ENCODE measurements around the gene OSTF1. TPM values are rescaled to one million over a fixed set of nuclear protein-coding genes. Genes with fewer than 3 reads are reported as not detected.
A peak's percentile ranks its signal among the peaks of the same experiment; 100 is the strongest.

The OSTF1 gene
- total RNA-seq, 1 experiment from 2014 or later, result 49.6 TPM

DNA sequence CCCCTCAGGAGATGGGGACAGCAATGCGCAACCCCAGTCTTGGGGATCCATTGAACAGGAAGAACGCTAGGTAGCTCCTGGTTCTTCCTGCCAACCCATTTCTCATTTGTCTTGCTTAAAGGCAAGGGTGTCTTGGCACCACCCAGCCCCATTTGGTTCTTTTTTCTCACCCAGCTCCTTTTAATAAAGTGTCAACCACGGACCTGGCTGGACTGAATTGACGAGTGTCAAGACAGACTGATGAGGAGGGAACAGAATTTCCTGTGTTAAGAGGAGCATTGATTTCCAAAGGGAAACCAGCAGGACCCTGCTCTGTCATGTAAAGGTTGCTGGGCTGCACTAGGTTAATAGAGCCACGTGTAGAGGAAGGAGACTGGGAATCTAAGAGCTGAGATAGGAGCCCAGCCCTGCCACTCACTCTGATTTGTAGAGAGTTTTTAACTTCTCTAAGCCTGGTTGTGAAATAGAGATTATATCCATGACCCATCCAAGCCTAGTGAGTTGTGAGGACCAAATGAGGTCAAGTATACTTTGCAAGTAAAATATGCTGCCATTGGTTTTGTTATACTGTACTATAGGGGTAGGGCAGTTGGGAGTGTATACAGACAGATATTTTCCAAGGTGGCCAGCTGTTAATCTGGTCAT is 33.7 kb downstream of the OSTF1 start:
- no peak for DNase-seq
- Histone ChIP-seq H3K4me3 (no peak overlapping the region), H3K4me1 (no peaks in the 10 kb centered on the region), H3K36me3 (peaks cover 12% of the 10 kb centered on the region; the same call in 1 of the 2 replicates), H3K9me3 (replicated peaks) (no peaks in the 10 kb centered on the region), H3K27ac (no peak overlapping the region), H3K27me3 (no peaks in the 10 kb centered on the region)

DNA sequence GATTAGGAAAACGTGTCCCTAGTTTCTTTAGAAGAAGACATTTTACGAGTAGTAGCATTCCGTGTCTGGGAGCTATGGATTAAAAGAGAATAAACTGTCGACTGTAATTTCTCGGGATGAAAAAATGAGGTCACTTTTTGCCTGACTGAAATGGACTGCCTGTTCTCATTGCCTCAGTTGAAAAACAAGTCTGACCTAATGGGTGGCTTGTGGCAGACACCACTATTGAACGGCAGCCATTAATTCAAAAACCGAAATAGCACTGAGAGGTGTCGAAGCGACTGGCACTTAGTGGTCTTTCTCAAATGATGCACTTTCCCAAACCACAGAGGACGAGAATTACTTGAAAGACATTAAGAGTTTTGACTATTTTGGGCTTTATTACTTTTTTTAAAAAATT is 35.4 kb downstream of the OSTF1 start:
- H3K27ac ChIP-seq, result no peak overlapping the region
- no peak overlapping the region for H3K4me3 ChIP-seq
- H3K36me3 ChIP-seq, result peaks cover 8% of the 10 kb centered on the region; the same call in 1 of the 2 replicates
- H3K4me1 ChIP-seq, result no peaks in the 10 kb centered on the region
- H3K9me3 ChIP-seq (replicated peaks), result no peaks in the 10 kb centered on the region
- no peak for DNase-seq
- H3K27me3 ChIP-seq, result no peaks in the 10 kb centered on the region

DNA sequence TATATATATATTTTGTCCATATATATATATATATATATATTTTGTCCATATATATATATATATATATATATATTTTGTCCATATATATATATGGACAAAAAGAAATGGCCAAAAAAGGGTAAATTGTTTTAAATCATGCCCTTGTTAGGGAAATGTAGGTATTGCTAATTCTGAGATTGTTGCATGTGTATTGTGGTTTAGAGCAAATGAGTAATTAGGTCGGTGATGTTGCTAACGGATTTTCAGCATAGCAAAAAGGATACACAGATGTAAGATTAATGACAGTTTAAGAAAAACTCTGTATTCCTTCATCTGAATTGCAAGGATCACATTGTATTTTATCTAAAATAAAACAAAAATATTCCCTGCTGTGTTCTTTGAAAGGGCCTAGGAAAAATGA is 40.2 kb downstream of the OSTF1 start:
- Histone ChIP-seq H3K9me3 (replicated peaks) (no peaks in the 10 kb centered on the region), H3K27ac (no peak overlapping the region), H3K36me3 (peaks cover 6% of the 10 kb centered on the region), H3K4me3 (no peak overlapping the region), H3K27me3 (no peaks in the 10 kb centered on the region), H3K4me1 (no peaks in the 10 kb centered on the region)
- no peak for DNase-seq

DNA sequence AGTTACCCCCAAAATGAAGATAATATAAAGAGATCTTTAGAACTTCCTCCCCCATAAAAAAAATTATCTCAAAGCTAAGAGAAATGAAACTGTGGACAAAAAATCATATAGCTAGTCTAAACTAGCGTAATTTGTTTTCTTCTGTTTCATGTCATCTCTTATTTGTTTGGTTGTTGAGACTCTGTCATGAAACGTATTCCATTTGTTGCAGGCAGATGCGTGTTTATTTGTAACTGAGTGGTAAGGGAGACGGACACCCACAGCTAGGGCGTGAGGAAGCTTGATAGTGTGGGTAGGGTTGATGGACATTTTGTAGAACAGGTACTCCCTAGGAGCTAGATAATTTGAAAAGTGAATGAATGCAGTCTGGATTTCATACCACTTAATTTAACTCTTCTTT is 41.9 kb downstream of the OSTF1 start:
- DNase-seq, result no peak
- no peak overlapping the region for H3K4me3 ChIP-seq
- no peaks in the 10 kb centered on the region for H3K27me3 ChIP-seq
- H3K9me3 ChIP-seq (replicated peaks), result no peaks in the 10 kb centered on the region
- H3K36me3 ChIP-seq, result peaks cover 5% of the 10 kb centered on the region
- H3K27ac ChIP-seq, result no peak overlapping the region
- H3K4me1 ChIP-seq, result no peaks in the 10 kb centered on the region

DNA sequence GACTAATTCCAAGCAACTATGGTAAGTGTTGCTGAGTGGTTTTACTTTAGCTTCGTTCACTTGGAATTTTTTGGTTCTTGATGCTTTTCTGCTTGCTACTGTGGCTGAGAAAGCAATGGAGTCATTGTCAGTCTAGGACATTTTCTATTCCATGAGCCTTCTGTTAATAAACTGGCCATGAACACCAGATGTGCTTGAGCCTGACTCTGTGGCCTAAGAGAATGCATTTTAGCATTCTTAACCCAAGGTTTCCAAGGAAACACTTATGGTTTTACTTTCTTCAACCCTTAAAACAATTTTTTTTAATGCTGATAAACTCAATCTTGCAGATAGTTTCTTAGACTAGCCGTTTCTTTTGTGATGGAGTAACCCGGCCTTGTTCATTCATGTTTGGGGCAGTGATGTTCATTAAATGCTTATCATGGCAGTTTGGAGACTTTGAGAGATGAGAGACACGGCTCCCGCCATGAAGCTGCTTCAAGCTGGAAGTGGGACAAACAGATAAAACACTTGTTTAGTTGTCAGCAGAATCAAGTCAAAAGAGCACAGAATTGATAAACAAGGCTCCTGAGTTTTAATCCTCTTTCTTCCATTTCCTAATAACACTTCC is 42.4 kb downstream of the OSTF1 start:
- Histone ChIP-seq H3K4me3 (no peak overlapping the region), H3K4me1 (no peaks in the 10 kb centered on the region), H3K27ac (no peak overlapping the region), H3K36me3 (peaks cover 4% of the 10 kb centered on the region), H3K27me3 (no peaks in the 10 kb centered on the region), H3K9me3 (replicated peaks) (no peaks in the 10 kb centered on the region)
- DNase-seq, result no peak

DNA sequence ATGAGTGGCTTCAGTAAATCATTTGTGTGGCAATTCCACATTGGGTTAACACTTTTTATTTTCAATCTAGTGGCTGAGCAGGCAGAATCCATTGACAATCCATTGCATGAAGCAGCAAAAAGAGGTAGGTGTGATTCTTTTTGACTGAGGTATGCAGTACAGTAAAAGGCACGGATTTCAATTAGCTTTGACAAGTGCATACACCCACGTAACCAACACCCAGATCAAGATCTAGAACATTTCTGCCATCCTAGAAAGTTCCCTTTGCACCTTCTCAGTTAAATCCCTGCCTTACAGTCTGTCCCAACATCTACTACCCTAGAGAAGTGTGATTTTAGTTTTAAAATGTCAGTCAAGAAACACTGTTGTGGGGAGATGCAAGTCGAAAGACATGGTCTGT is 43.4 kb downstream of the OSTF1 start:
- DNase-seq, result no peak
- no peaks in the 10 kb centered on the region for H3K9me3 ChIP-seq (replicated peaks)
- H3K4me3 ChIP-seq, result no peak overlapping the region
- peaks cover 7% of the 10 kb centered on the region for H3K36me3 ChIP-seq
- no peaks in the 10 kb centered on the region for H3K4me1 ChIP-seq
- no peaks in the 10 kb centered on the region for H3K27me3 ChIP-seq
- H3K27ac ChIP-seq, result no peak overlapping the region

DNA sequence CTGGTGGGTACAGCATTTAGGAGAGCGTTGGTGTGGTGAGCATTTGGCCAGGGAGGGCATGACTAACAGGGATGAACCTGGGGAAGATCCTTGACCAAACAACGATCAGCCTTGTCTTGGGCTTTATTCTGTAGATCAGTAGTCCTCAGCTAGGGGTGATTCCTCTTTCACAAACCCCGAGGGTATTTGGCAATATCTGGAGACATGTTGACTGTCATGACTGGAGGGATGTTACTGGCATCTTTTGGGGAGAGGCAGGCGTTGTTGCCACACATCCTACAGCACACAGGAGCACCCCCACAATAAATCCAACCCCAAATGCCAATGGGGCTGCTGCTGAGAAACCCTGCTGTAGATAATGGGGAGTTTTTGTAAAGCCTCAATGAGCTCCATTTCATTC is 43.9 kb downstream of the OSTF1 start:
- Histone ChIP-seq H3K27me3 (no peaks in the 10 kb centered on the region), H3K36me3 (peaks cover 7% of the 10 kb centered on the region), H3K4me3 (no peak overlapping the region), H3K9me3 (replicated peaks) (no peaks in the 10 kb centered on the region), H3K4me1 (no peaks in the 10 kb centered on the region), H3K27ac (no peak overlapping the region)
- no peak for DNase-seq

DNA sequence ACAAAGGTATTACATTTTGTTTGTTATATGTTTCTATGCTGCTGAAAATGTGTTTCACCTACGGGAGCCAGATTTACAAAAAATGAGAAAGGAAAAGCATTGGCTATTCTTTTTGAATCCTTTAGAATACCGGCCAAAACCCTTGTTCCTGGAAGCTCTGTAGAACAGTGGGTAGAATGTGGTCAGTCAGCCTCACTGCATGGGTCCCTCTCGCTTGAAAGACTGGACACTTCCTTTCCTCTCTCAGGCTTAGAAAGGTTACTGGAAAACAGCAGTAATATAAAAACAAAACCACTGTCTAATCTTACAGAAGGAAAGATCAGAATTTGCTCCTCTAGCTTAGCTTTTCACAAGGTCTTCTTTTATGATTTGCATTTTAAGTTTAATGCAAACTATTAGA is 45.1 kb downstream of the OSTF1 start:
- no peaks in the 10 kb centered on the region for H3K27me3 ChIP-seq
- H3K9me3 ChIP-seq (replicated peaks), result no peaks in the 10 kb centered on the region
- no peak for DNase-seq
- peaks cover 10% of the 10 kb centered on the region for H3K36me3 ChIP-seq
- H3K4me1 ChIP-seq, result no peaks in the 10 kb centered on the region
- H3K4me3 ChIP-seq, result no peak overlapping the region
- no peak overlapping the region for H3K27ac ChIP-seq

DNA sequence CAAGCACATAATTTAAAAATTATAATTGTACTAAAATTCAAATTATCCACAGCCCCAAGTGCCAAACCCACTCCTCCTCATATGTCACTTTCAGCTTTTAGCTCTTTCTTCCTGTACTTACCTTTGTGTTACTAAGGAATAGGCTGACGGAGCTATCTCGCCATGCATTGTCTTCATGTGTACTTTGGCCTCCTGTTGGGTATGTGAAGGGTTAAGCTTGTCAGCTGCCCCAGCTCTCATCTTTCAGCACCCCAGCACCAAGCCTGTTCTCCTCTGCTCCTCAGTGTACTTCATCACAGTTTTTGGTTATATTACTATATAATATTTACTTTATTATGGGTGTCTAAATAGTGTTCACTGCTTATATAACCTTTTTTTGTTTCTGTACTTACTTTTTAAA is 46.2 kb downstream of the OSTF1 start:
- H3K36me3 ChIP-seq, result peaks cover 10% of the 10 kb centered on the region
- no peak overlapping the region for H3K27ac ChIP-seq
- H3K4me1 ChIP-seq, result no peaks in the 10 kb centered on the region
- no peaks in the 10 kb centered on the region for H3K9me3 ChIP-seq (replicated peaks)
- no peak overlapping the region for H3K4me3 ChIP-seq
- H3K27me3 ChIP-seq, result no peaks in the 10 kb centered on the region
- peak in 1 of 2 experiments; percentile 17 for DNase-seq

DNA sequence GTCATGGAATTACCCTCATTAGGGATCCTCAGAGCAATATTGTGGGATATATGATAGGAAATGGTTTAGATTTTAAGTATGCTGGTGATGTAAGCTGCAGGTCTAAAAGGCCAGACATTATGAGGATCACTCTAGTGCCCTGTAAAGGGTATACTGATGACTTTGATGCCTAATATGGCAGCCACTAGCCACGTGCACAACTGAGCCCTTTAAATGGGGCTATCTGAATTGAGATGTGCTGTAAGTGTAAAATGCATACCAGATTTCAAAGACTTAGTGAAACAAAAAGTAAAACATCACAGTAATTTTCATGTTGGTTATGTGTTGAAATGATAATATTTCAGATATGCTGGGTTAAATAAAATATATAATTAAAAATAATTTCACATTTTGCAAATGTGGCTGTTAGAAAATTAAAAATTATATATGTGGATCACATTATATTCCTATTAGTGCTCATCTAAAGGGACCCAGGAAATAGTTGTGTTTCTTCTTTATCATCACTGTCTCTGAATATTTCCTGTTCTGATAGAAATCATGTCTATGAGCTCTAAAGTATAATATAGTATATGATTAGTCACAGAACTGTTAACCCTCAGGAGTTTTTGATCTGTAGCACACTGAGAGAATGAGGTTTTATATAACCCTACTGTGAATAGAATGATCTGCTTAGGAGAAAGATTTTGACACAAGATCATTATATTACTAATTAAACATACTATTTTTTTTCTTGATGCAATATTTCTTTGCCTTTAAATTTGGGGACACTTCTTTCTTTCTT is 50.1 kb downstream of the OSTF1 start:
- Histone ChIP-seq H3K27me3 (no peaks in the 10 kb centered on the region), H3K27ac (no peak overlapping the region), H3K9me3 (replicated peaks) (no peaks in the 10 kb centered on the region), H3K4me1 (no peaks in the 10 kb centered on the region), H3K4me3 (no peak overlapping the region), H3K36me3 (peaks cover 32% of the 10 kb centered on the region)
- no peak for DNase-seq

DNA sequence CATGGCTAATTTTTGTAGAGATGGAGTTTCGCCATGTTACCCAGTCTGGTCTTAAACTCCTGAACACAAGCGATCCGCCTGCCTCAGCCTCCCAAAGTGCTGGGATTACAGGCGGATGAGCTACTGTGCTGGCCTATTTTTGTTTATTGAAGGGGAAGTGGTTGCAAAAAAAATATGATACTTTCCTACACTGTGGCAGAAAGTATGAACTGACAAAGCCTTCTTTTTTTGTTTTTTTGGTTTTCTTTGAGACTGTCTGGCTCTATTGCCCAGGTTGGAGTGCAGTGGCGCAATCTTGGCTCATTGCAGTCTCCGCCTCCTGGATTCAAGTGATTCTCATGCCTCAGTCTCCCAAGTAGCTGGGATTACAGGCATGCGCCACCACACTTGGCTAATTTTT is 50.9 kb downstream of the OSTF1 start:
- peaks cover 40% of the 10 kb centered on the region for H3K36me3 ChIP-seq
- no peak overlapping the region for H3K27ac ChIP-seq
- no peaks in the 10 kb centered on the region for H3K4me1 ChIP-seq
- no peak for DNase-seq
- H3K4me3 ChIP-seq, result no peak overlapping the region
- no peaks in the 10 kb centered on the region for H3K27me3 ChIP-seq
- no peaks in the 10 kb centered on the region for H3K9me3 ChIP-seq (replicated peaks)

DNA sequence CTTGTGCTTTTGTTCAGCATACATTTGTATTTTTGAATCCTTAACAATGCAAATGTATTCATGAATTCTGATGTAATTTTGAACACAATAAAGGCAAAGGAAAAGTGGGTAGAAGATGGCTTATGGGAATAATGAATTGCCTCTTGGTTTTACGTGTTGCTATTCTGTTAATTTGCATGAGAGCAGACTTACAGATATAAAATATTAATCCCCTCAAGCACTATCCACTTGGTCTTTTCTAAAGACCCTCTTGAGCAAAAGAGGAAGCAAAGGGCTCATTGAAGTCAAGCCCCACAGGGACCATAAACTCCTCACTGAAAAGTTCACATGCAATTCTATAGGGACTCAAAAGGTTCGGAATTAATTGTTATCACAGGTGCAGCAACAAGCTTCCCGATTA is 51.9 kb downstream of the OSTF1 start:
- Histone ChIP-seq H3K27ac (no peak overlapping the region), H3K36me3 (peaks cover 47% of the 10 kb centered on the region), H3K27me3 (no peaks in the 10 kb centered on the region), H3K9me3 (replicated peaks) (0 out of 2 replicates have a peak, but pooled peaks cover 4% of the 10 kb centered on the region), H3K4me3 (no peak overlapping the region), H3K4me1 (no peaks in the 10 kb centered on the region)
- DNase-seq, result no peak

DNA sequence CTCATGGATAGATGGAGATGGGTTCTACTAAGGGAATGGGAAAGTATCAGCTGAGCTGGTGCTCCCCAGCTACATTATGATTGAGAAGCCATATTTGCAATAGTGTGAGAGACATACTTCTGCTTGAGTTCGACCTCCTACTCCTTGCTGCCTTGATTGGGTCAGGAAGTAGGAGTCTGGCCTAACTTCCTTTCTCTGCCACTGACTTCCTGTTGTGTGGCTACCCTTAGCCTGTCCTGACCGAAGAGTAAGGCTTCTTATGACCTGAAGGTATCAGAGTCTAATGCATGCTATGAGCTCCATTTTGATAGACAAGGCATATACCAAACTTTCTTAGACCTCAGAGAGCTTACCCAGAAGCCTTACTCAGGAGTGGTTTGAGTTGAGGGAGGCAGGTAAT is 53.9 kb downstream of the OSTF1 start:
- Histone ChIP-seq H3K27me3 (no peaks in the 10 kb centered on the region), H3K36me3 (peaks cover 46% of the 10 kb centered on the region), H3K27ac (no peak overlapping the region), H3K4me3 (no peak overlapping the region), H3K9me3 (replicated peaks) (0 out of 2 replicates have a peak, but pooled peaks cover 4% of the 10 kb centered on the region), H3K4me1 (no peaks in the 10 kb centered on the region)
- no peak for DNase-seq

DNA sequence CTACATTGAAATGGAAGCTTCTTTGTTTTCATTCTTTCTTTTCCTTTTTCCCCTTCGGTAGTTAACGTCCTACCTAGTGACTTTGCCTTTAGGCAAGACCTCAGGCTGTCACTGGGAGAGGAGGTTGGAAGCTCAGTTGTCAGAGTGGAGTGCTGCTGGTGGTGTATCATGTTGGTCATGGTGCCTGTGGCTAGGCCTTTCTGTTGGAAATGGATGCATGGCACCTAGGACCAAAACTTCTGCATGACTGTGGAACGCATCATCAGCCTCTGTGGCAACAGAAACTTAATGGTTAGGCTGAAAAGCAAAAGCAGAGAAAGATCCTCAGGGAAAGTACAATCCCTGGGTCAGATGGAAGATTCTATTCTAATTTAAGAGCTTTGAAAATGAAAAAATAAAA is 57.9 kb downstream of the OSTF1 start:
- no peaks in the 10 kb centered on the region for H3K27me3 ChIP-seq
- H3K27ac ChIP-seq, result no peak overlapping the region
- H3K4me1 ChIP-seq, result peaks cover 9% of the 10 kb centered on the region
- DNase-seq, result no peak
- 0 out of 2 replicates have a peak, but pooled peaks cover 4% of the 10 kb centered on the region for H3K9me3 ChIP-seq (replicated peaks)
- H3K36me3 ChIP-seq, result peaks cover 36% of the 10 kb centered on the region
- H3K4me3 ChIP-seq, result no peak overlapping the region

DNA sequence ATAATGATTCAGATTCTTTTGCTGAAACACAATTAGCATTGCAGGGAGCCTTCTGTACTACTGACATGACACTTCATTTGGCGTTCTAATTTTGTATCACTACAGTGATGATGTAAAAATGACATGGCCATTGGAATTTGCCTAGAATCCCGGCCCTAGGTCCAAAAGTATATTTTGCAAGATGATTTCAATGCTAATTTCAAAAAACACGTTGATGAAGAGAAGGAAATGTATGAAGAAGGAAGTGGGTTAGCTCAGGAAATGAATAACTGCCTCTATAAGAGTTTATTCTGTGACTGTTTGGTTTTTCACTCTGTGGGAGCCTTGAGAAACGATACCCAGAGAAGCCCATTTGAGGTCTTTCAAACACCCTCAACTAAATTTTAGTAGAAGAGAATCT is 59.3 kb downstream of the OSTF1 start:
- Histone ChIP-seq H3K4me1 (peaks cover 9% of the 10 kb centered on the region), H3K27ac (no peak overlapping the region), H3K36me3 (peaks cover 26% of the 10 kb centered on the region), H3K9me3 (replicated peaks) (0 out of 2 replicates have a peak, but pooled peaks cover 4% of the 10 kb centered on the region), H3K27me3 (no peaks in the 10 kb centered on the region), H3K4me3 (no peak overlapping the region)
- no peak for DNase-seq

All from SJCRH30 (cell line).